Measurements from ENCODE around the gene ZNF554. TPM values are rescaled to one million over a fixed set of nuclear protein-coding genes. Genes with fewer than 3 reads are reported as not detected.

The ZNF554 gene
- total RNA-seq, 4 donors from 2014 or later: 0.70 to 5.1 (median 4.0) TPM

DNA sequence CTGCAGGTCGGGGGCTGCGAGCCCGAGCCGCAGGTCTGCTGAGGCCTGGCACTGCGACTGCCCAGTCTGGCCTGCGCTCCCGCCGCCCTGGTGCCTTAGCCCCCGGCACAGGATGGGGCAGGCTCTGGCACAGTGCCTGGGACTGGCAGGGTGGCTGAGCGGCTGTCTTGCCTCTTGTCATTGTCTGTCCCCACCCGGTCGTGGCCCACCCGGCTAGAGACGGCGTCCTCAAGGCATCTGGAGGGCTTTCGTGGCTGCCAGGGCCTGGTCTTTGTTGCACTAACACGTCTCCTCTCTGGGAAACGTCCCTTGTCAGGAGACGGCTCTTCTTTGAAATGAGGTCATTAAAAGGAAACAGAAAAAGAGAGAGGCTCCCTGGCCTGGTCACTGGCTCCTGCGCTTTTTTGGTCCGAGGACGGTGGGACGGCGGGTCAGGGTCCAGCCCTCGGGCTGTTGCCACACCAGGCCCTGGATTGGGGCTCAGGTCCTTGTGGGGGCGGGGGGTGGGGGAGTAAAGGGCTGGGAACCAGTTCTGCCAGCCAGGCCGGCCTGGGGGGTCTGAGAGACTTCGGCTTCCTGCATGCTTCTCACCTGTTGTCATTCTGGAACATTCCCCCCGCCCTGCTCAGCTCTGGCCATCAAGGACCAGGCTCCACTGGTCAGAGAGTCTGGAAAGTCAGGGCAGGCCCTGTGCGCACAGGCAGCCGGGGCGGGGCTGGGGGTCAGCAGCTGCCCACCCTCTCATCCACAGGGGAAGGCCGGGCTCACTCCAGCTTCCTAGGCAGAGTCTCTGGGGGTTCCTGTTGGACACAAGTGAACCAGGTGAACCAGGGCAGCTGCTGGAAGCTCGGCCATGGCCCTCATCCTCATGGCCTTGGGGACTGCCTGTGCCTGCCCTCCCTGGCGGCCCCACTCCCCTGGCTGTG is 6.2 kb upstream of the ZNF554 start:
- TF ChIP-seq POLR2A (IDR thresholded peaks at IDR 0.05) (no peak), CTCF (IDR thresholded peaks at IDR 0.05) (no peak)
- H3K9me3 ChIP-seq: no peaks in the 10 kb centered on the region
- H3K4me1 ChIP-seq: no peaks in the 10 kb centered on the region
- peaks cover 17 to 59% (median 18%) of the 10 kb centered on the region in 3 donors for H3K36me3 ChIP-seq
- no peaks in the 10 kb centered on the region for H3K27me3 ChIP-seq
- no peak for DNase-seq
- H3K4me3 ChIP-seq: no peak overlapping the region
- H3K27ac ChIP-seq: no peak overlapping the region
- intact Hi-C loops (cut with DNase I): no loop called here
- 82 to 89% methylated on average over 5 to 7 of the region's 35 CpGs for WGBS, 2 donors

- DNase-seq: no peak
- Histone ChIP-seq H3K4me1 (peaks cover 0 to 4% (median 0%) of the 10 kb centered on the region in 3 donors), H3K36me3 (peaks cover 10 to 50% (median 12%) of the 10 kb centered on the region in 3 donors), H3K27me3 (no peaks in the 10 kb centered on the region), H3K4me3 (no peak overlapping the region), H3K9me3 (no peaks in the 10 kb centered on the region), H3K27ac (no peak overlapping the region)
- TF ChIP-seq POLR2A (IDR thresholded peaks at IDR 0.05): no peak
- TF ChIP-seq CTCF (IDR thresholded peaks at IDR 0.05): no peak
- WGBS, 2 donors: 93 to 94% methylated on average over 2 to 3 of the region's 11 CpGs
- intact Hi-C loops (cut with DNase I): no loop called here
Measured at GRCh38 chr19:2814426-2814825, 5.2 kb upstream of the ZNF554 start.

GRCh38 chr19:2815191-2815614 is 4.5 kb upstream of the ZNF554 start:
- Histone ChIP-seq H3K4me1 (peaks cover 0 to 8% (median 0%) of the 10 kb centered on the region in 3 donors), H3K4me3 (no peak overlapping the region), H3K9me3 (no peaks in the 10 kb centered on the region), H3K27ac (no peak overlapping the region), H3K27me3 (no peaks in the 10 kb centered on the region), H3K36me3 (peaks cover 5 to 42% (median 8%) of the 10 kb centered on the region in 3 donors)
- intact Hi-C loops (cut with DNase I): no loop called here
- no peak for TF ChIP-seq CTCF (IDR thresholded peaks at IDR 0.05)
- TF ChIP-seq POLR2A (IDR thresholded peaks at IDR 0.05): no peak
- no peak for DNase-seq
- 87 to 92% methylated on average over 2 to 6 of the region's 13 CpGs for WGBS, 2 donors

- 79 to 99% methylated on average over 4 to 6 of the region's 15 CpGs for WGBS, 2 donors
Measured at GRCh38 chr19:2815923-2816322, 3.7 kb upstream of the ZNF554 start.

More at GRCh38 chr19:2815923-2816322, 3.7 kb upstream of the ZNF554 start:
- Histone ChIP-seq H3K4me3 (no peak overlapping the region), H3K9me3 (no peaks in the 10 kb centered on the region), H3K36me3 (peaks cover under 1 to 35% (median 5%) of the 10 kb centered on the region in 3 donors), H3K4me1 (peaks cover 0 to 15% (median 4%) of the 10 kb centered on the region in 3 donors), H3K27me3 (no peaks in the 10 kb centered on the region), H3K27ac (no peak overlapping the region)
- intact Hi-C loops (cut with DNase I): no loop called here
- DNase-seq: no peak
- TF ChIP-seq POLR2A (IDR thresholded peaks at IDR 0.05) (no peak), CTCF (IDR thresholded peaks at IDR 0.05) (no peak)

Data from esophagus squamous epithelium (tissue), 5 donors.